CD14-positive monocyte (primary cell): ENCODE measurements around the gene PLD3. TPM values are rescaled to one million over a fixed set of nuclear protein-coding genes. Genes with fewer than 3 reads are reported as not detected.

Source experiments
- DNase-seq, 3 donors: peaks; one replicate each; pipeline ENCODE4 v3.0.0-alpha.2; 2011 to 2022
- H2AFZ ChIP-seq: 2 replicates; pipeline ENCODE4 v1.6.0; 2012; ENCODE audit warnings: mild to moderate bottlenecking, low read depth, low read length, inconsistent platforms; ENCODE audit not compliant: insufficient read depth, poor library complexity, severe bottlenecking
- H3K27ac ChIP-seq, 2 donors: 1 replicate in 1 of 2; 2 replicates in 1 of 2; pipeline ENCODE4 v1.5.1; 2012 to 2013; ENCODE audit warnings: low read length in 2 of 2, control low read depth in 1 of 2, inconsistent platforms in 1 of 2, low read depth in 1 of 2, mild to moderate bottlenecking in 1 of 2
- H3K27me3 ChIP-seq, 2 donors: one replicate each; pipeline versions ENCODE4 v1.6.0 to v1.6.1; 2011 to 2013; ENCODE audit warnings: low read length in 2 of 2; ENCODE audit not compliant: control insufficient read depth in 2 of 2, insufficient read depth in 2 of 2
- H3K36me3 ChIP-seq, 2 donors: replicated peaks in 1 of 2; 1 replicate in 1 of 2; 2 replicates in 1 of 2; pipeline versions ENCODE4 v1.5.1 to v1.6.1; 2012 to 2013; ENCODE audit warnings: low read length in 2 of 2, control low read depth in 1 of 2, inconsistent platforms in 1 of 2, mild to moderate bottlenecking in 1 of 2; ENCODE audit not compliant: insufficient read depth in 2 of 2, control insufficient read depth in 1 of 2
- H3K4me1 ChIP-seq, 2 donors: 1 replicate in 1 of 2; 2 replicates in 1 of 2; pipeline versions ENCODE4 v1.5.1 to v1.6.1; 2012 to 2013; ENCODE audit warnings: low read length in 2 of 2, control low read depth in 1 of 2, inconsistent platforms in 1 of 2, mild to moderate bottlenecking in 1 of 2, moderate library complexity in 1 of 2; ENCODE audit not compliant: insufficient read depth in 2 of 2, control insufficient read depth in 1 of 2
- H3K4me2 ChIP-seq: replicated peaks from 2 replicates; pipeline ENCODE3; 2012; ENCODE audit warnings: low read length, moderate library complexity, mild to moderate bottlenecking; ENCODE audit not compliant: poor library complexity, severe bottlenecking; ENCODE audit errors: extremely low read depth
- H3K4me3 ChIP-seq, 3 experiments: fragments of 200-600 bp in 1 of 3; sonication (generic) in 1 of 3; replicated peaks in 1 of 3; 1 replicate in 2 of 3; 2 replicates in 1 of 3; pipeline ENCODE4 v1.5.1; 2011 to 2013; ENCODE audit warnings: low read length in 3 of 3, mild to moderate bottlenecking in 3 of 3, control low read depth in 2 of 3, low read depth in 2 of 3, inconsistent platforms in 1 of 3, moderate library complexity in 1 of 3
- H3K79me2 ChIP-seq: 2 replicates; pipeline ENCODE4 v1.6.0; 2012; ENCODE audit warnings: mild to moderate bottlenecking, control low read depth, inconsistent platforms, low read length, moderate library complexity; ENCODE audit not compliant: insufficient read depth
- H3K9ac ChIP-seq: 2 replicates; pipeline ENCODE4 v1.6.0; 2017; ENCODE audit warnings: low read length, mild to moderate bottlenecking; ENCODE audit not compliant: insufficient read depth, poor library complexity, severe bottlenecking
- H3K9me3 ChIP-seq, 2 donors: replicated peaks in 1 of 2; 1 replicate in 1 of 2; 2 replicates in 1 of 2; pipeline versions ENCODE4 v1.5.1 to v1.6.1; 2012 to 2013; ENCODE audit warnings: low read length in 2 of 2, control low read depth in 1 of 2; ENCODE audit not compliant: control insufficient read depth in 1 of 2, insufficient read depth in 1 of 2
- H4K20me1 ChIP-seq: 2 replicates; pipeline ENCODE4 v1.6.0; 2012; ENCODE audit warnings: mild to moderate bottlenecking, low read length, control low read depth, moderate library complexity; ENCODE audit not compliant: insufficient read depth
- H3K27ac Mint-ChIP-seq, 7 donors: one replicate each; pipeline ENCODE4 v1.8.0; 2020; ENCODE audit warnings: mild to moderate bottlenecking in 7 of 7, mixed read lengths in 7 of 7, moderate library complexity in 6 of 7, inconsistent platforms in 2 of 7
- H3K27me3 Mint-ChIP-seq, 3 donors: one replicate each; pipeline ENCODE4 v1.8.0; 2021 to 2022; ENCODE audit warnings: low read depth in 3 of 3, mild to moderate bottlenecking in 3 of 3, mixed read lengths in 3 of 3, moderate library complexity in 3 of 3, inconsistent platforms in 1 of 3
- H3K36me3 Mint-ChIP-seq, 2 donors: one replicate each; pipeline ENCODE4 v1.8.0; 2020; ENCODE audit warnings: mixed read lengths in 2 of 2, inconsistent platforms in 1 of 2, mild to moderate bottlenecking in 1 of 2
- H3K4me1 Mint-ChIP-seq: one replicate; pipeline ENCODE4 v1.8.0; 2020; ENCODE audit warnings: mild to moderate bottlenecking, mixed read lengths
- H3K4me3 Mint-ChIP-seq, 2 donors: one replicate each; pipeline ENCODE4 v1.8.0; 2020; ENCODE audit warnings: mild to moderate bottlenecking in 2 of 2, mixed read lengths in 2 of 2, moderate library complexity in 1 of 2
- H3K9me3 Mint-ChIP-seq, 7 donors: one replicate each; pipeline ENCODE4 v1.8.0; 2020 to 2022; ENCODE audit warnings: mixed read lengths in 7 of 7, mild to moderate bottlenecking in 6 of 7, moderate library complexity in 6 of 7, inconsistent platforms in 2 of 7
- CTCF ChIP-seq: fragments of 200-600 bp; IDR thresholded peaks from one replicate; pipeline ENCODE4 v1.8.0; 2022; ENCODE audit warnings: antibody characterized with exemption, mild to moderate bottlenecking
- WGBS: methylation state at CpG from one replicate; pipeline ENCODE4 v1.1.5; 2013; ENCODE audit warnings: missing lambda C conversion rate; ENCODE audit not compliant: insufficient coverage; 5-methylcytosine and 5-hydroxymethylcytosine counted together
- intact Hi-C, 2 donors: fragments of 100-400 bp; cut with micrococcal nuclease; formaldehyde crosslinking; loops; one replicate each; pipeline versions ENCODE4 v1.15.0 to v1.15.1; 2023
- polyA plus RNA-seq, 3 donors: library from polyadenylated mRNA; depleted of rRNA in 1 of 3; unstranded in 2 of 3; stranded (reverse) in 1 of 3; fragments of 300-500 nt in 2 of 3; fragments of >200 nt in 1 of 3; fragmentation: Illumina TruSeq in 2 of 3; gene quantifications; 1 replicate in 2 of 3; 2 replicates in 1 of 3; pipeline ENCODE4 v1.2.3, GENCODE V29; 2012 to 2021

The PLD3 gene
- polyA plus RNA-seq, 3 donors = 168 to 334 (median 170) TPM

DNA sequence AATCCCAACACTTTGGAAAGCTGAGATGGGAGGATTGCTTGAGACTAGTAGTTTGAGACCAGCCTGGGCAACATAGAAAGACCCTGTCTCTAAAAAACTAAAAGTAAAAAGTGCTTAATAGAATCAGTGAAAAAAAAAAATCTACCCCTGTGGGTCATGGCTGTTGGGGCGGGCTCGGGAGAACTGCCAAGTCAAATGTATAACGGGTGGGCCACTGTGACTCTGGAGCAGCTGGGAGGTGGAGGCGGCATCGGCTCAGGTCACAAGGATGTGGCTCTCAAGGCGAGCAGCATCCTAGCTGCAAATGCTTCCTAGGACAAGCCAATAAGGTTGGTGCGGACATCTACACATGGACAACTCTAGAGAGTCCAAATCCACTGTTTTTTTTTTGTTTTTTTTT is 31.2 kb upstream of the PLD3 start:
- no peak overlapping the region for H3K4me3 Mint-ChIP-seq
- no peak overlapping the region for H3K9ac ChIP-seq
- no peak overlapping the region for H3K27ac ChIP-seq
- no peak for DNase-seq
- no peak overlapping the region for H3K4me3 ChIP-seq
- intact Hi-C loops = no loop called here
- no peaks in the 10 kb centered on the region for H3K9me3 ChIP-seq
- H4K20me1 ChIP-seq = no peaks in the 10 kb centered on the region
- H3K4me1 Mint-ChIP-seq = peaks cover 11% of the 10 kb centered on the region
- H3K9me3 Mint-ChIP-seq = peaks cover 0 to 1% (median 0%) of the 10 kb centered on the region in 7 donors
- no peak for TF ChIP-seq CTCF
- H3K36me3 ChIP-seq = peaks cover 27 to 53% of the 10 kb centered on the region in 2 donors
- peaks cover 0 to 7% (median 0%) of the 10 kb centered on the region in 3 donors for H3K27me3 Mint-ChIP-seq
- peak overlapping the region in 3 of 7 donors; percentile 37 to 58 (median 44) for H3K27ac Mint-ChIP-seq
- H2AFZ ChIP-seq = no peak overlapping the region
- H3K36me3 Mint-ChIP-seq = peaks cover 49 to 50% of the 10 kb centered on the region in 2 donors
- H3K4me1 ChIP-seq = peaks cover 8 to 12% of the 10 kb centered on the region in 2 donors
- H3K79me2 ChIP-seq = no peaks in the 10 kb centered on the region
- H3K27me3 ChIP-seq = no peaks in the 10 kb centered on the region
- 100% methylated on average over 3 of the region's 7 CpGs for WGBS
- H3K4me2 ChIP-seq = no peak overlapping the region

DNA sequence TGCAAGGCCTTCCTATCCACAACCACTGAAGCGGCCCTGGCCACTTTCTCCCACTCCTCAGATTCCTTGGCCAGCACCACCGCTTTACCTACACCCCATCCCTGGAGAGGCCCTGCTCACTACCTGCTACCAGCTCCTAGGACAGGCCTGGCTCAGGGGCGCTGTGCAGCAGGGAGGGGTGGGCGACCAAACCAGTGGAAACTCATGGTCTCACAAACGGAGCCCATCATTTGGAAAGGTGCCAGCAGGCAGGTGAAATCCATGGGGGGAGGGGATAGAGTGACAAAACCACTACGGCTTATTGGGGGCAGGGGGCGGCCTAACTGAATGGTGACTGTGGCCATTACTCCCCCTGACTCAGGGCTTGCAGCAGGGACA is 27.9 kb upstream of the PLD3 start:
- Histone ChIP-seq H3K4me3 (no peak overlapping the region), H3K27ac (no peak overlapping the region), H3K79me2 (no peaks in the 10 kb centered on the region), H3K27me3 (no peaks in the 10 kb centered on the region), H3K36me3 (peaks cover 56 to 85% of the 10 kb centered on the region in 2 donors), H4K20me1 (no peaks in the 10 kb centered on the region), H3K9me3 (no peaks in the 10 kb centered on the region), H3K4me2 (no peak overlapping the region), H2AFZ (no peak overlapping the region), H3K9ac (no peak overlapping the region), H3K4me1 (no peaks in the 10 kb centered on the region)
- Mint-ChIP-seq H3K27me3 (peaks cover 0 to 4% (median 0%) of the 10 kb centered on the region in 3 donors), H3K36me3 (peaks cover 76 to 82% of the 10 kb centered on the region in 2 donors), H3K4me3 (no peak overlapping the region), H3K4me1 (no peaks in the 10 kb centered on the region), H3K27ac (peak overlapping the region in 4 of 7 donors; percentile 18 to 55 (median 38)), H3K9me3 (no peaks in the 10 kb centered on the region)
- intact Hi-C loops = no loop called here
- TF ChIP-seq CTCF = no peak
- 100% methylated on average over 4 of the region's 7 CpGs for WGBS
- DNase-seq = no peak
